ENCODE results near the gene SLC25A13.

Gene SLC25A13

GRCh38 chr7:96085953-96086352 lies 235.9 kb downstream of the SLC25A13 start:
- Histone ChIP-seq H3K4me1 (ENCODE audit: low read length) (no peaks in the 10 kb centered on the region), H3K9me2 (replicated peaks; ENCODE audit: insufficient read depth, low read length) (no peaks in the 10 kb centered on the region), H3K4me3 (ENCODE audit: low read length) (no peak overlapping the region), H3K36me3 (replicated peaks; ENCODE audit: insufficient read depth, low read length) (no peaks in the 10 kb centered on the region), H3K9me3 (replicated peaks; ENCODE audit: insufficient read depth, low read length) (no peaks in the 10 kb centered on the region), H3K9ac (ENCODE audit: low read length) (no peak overlapping the region), H3F3A (ENCODE audit: insufficient read depth, low read length) (no peaks in the 10 kb centered on the region), H3K27me3 (replicated peaks; ENCODE audit: insufficient read depth, low read length) (no peaks in the 10 kb centered on the region), H3K79me2 (ENCODE audit: low read length) (no peaks in the 10 kb centered on the region), H2AFZ (ENCODE audit: low read length) (no peak overlapping the region), H3K4me2 (ENCODE audit: low read depth, low read length) (no peak overlapping the region), H3K27ac (ENCODE audit: low read length) (no peak overlapping the region), H4K20me1 (ENCODE audit: insufficient read depth, low read length) (no peaks in the 10 kb centered on the region)
- no peak for DNase-seq
- TF ChIP-seq CTCF (IDR thresholded peaks at IDR 0.05; ENCODE audit: low read length) = no peak
- no peak for TF ChIP-seq EZH2 (optimal IDR thresholded peaks at IDR 0.05; ENCODE audit: low read depth, low read length)
- TF ChIP-seq EZH2phosphoT487 (IDR thresholded peaks at IDR 0.05; ENCODE audit: low read length) = no peak

GRCh38 chr7:96084881-96085553 lies 236.9 kb downstream of the SLC25A13 start:
- Histone ChIP-seq H3K27ac (ENCODE audit: low read length) (no peak overlapping the region), H3K4me1 (ENCODE audit: low read length) (no peaks in the 10 kb centered on the region), H3K27me3 (replicated peaks; ENCODE audit: insufficient read depth, low read length) (no peaks in the 10 kb centered on the region), H4K20me1 (ENCODE audit: insufficient read depth, low read length) (no peaks in the 10 kb centered on the region), H3K9me2 (replicated peaks; ENCODE audit: insufficient read depth, low read length) (no peaks in the 10 kb centered on the region), H3K79me2 (ENCODE audit: low read length) (no peaks in the 10 kb centered on the region), H2AFZ (ENCODE audit: low read length) (no peak overlapping the region), H3K9me3 (replicated peaks; ENCODE audit: insufficient read depth, low read length) (no peaks in the 10 kb centered on the region), H3K36me3 (replicated peaks; ENCODE audit: insufficient read depth, low read length) (no peaks in the 10 kb centered on the region), H3F3A (ENCODE audit: insufficient read depth, low read length) (no peaks in the 10 kb centered on the region), H3K9ac (ENCODE audit: low read length) (no peak overlapping the region), H3K4me3 (ENCODE audit: low read length) (no peak overlapping the region), H3K4me2 (ENCODE audit: low read depth, low read length) (no peak overlapping the region)
- no peak for DNase-seq
- TF ChIP-seq EZH2phosphoT487 (IDR thresholded peaks at IDR 0.05; ENCODE audit: low read length) (no peak), EZH2 (optimal IDR thresholded peaks at IDR 0.05; ENCODE audit: low read depth, low read length) (no peak), CTCF (IDR thresholded peaks at IDR 0.05; ENCODE audit: low read length) (no peak)

- Histone ChIP-seq H3K4me3 (ENCODE audit: low read length) (no peak overlapping the region), H3K9me2 (replicated peaks; ENCODE audit: insufficient read depth, low read length) (no peaks in the 10 kb centered on the region), H3K4me2 (ENCODE audit: low read depth, low read length) (no peak overlapping the region), H3K9ac (ENCODE audit: low read length) (no peak overlapping the region), H3K79me2 (ENCODE audit: low read length) (no peaks in the 10 kb centered on the region), H3K4me1 (ENCODE audit: low read length) (no peaks in the 10 kb centered on the region), H3K9me3 (replicated peaks; ENCODE audit: insufficient read depth, low read length) (no peaks in the 10 kb centered on the region), H3K27me3 (replicated peaks; ENCODE audit: insufficient read depth, low read length) (no peaks in the 10 kb centered on the region), H2AFZ (ENCODE audit: low read length) (no peak overlapping the region), H4K20me1 (ENCODE audit: insufficient read depth, low read length) (no peaks in the 10 kb centered on the region), H3F3A (ENCODE audit: insufficient read depth, low read length) (no peaks in the 10 kb centered on the region), H3K36me3 (replicated peaks; ENCODE audit: insufficient read depth, low read length) (no peaks in the 10 kb centered on the region), H3K27ac (ENCODE audit: low read length) (no peak overlapping the region)
- TF ChIP-seq EZH2 (optimal IDR thresholded peaks at IDR 0.05; ENCODE audit: low read depth, low read length) (no peak), CTCF (IDR thresholded peaks at IDR 0.05; ENCODE audit: low read length) (no peak), EZH2phosphoT487 (IDR thresholded peaks at IDR 0.05; ENCODE audit: low read length) (no peak)
- no peak for DNase-seq
Measured at GRCh38 chr7:96080027-96080426, 241.9 kb downstream of the SLC25A13 start.

All from MM.1S (cell line).